HEK293 (cell line): ENCODE results near the gene SH3GL1.
A peak's percentile ranks its signal among the peaks of the same experiment; 100 is the strongest.

Source experiments
- BCL11B ChIP-seq: fragments of 450-650 bp; formaldehyde crosslinking; IDR thresholded peaks from 2 replicates; pipeline ENCODE4 v1.5.1; 2016; ENCODE audit warnings: low read depth, missing biosample characterization, missing genetic modification characterization
- HOXC10 ChIP-seq: sonication (generic); formaldehyde crosslinking; IDR thresholded peaks from 2 replicates; pipeline ENCODE4 v1.8.1; 2023; ENCODE audit warnings: mild to moderate bottlenecking, missing genetic modification reagents
- MYNN ChIP-seq: fragments of 450-650 bp; formaldehyde crosslinking; IDR thresholded peaks from 2 replicates; pipeline ENCODE4 v1.5.1; 2016; ENCODE audit warnings: missing biosample characterization, missing genetic modification characterization, borderline replicate concordance
- OVOL3 ChIP-seq: fragments of 450-650 bp; formaldehyde crosslinking; IDR thresholded peaks from 2 replicates; pipeline ENCODE4 v1.5.1; 2016; ENCODE audit warnings: missing biosample characterization, missing genetic modification characterization
- REPIN1 ChIP-seq: fragments of 450-650 bp; formaldehyde crosslinking; IDR thresholded peaks from 2 replicates; pipeline ENCODE4 v1.5.1; 2017; ENCODE audit warnings: missing biosample characterization, missing genetic modification characterization, low read depth
- SALL2 ChIP-seq: fragments of 450-650 bp; formaldehyde crosslinking; IDR thresholded peaks from 2 replicates; pipeline ENCODE4 v1.5.0; 2017; ENCODE audit warnings: missing biosample characterization, mild to moderate bottlenecking, missing genetic modification characterization, borderline replicate concordance
- SCRT2 ChIP-seq: fragments of 450-650 bp; formaldehyde crosslinking; IDR thresholded peaks from 2 replicates; pipeline ENCODE4 v1.5.1; 2016; ENCODE audit warnings: missing biosample characterization, missing genetic modification characterization
- SP3 ChIP-seq: fragments of 450-650 bp; formaldehyde crosslinking; IDR thresholded peaks from 2 replicates; pipeline ENCODE4 v1.5.1; 2016; ENCODE audit warnings: missing biosample characterization, missing genetic modification characterization
- SP7 ChIP-seq: fragments of 450-650 bp; formaldehyde crosslinking; IDR thresholded peaks from 2 replicates; pipeline ENCODE4 v1.5.1; 2016; ENCODE audit warnings: missing biosample characterization, missing genetic modification characterization
- TRIM28 ChIP-seq: IDR thresholded peaks from 2 replicates; pipeline ENCODE4 v1.6.1; 2011; ENCODE audit warnings: low read length, control low read depth, borderline replicate concordance
- WT1 ChIP-seq: fragments of 450-650 bp; formaldehyde crosslinking; IDR thresholded peaks from 2 replicates; pipeline ENCODE4 v1.5.1; 2016; ENCODE audit warnings: missing biosample characterization, missing genetic modification characterization
- ZBTB21 ChIP-seq: fragments of 450-650 bp; formaldehyde crosslinking; IDR thresholded peaks from 2 replicates; pipeline ENCODE4 v1.5.1; 2017; ENCODE audit warnings: missing biosample characterization, missing genetic modification characterization
- ZBTB48 ChIP-seq: fragments of 450-650 bp; formaldehyde crosslinking; IDR thresholded peaks from 2 replicates; pipeline ENCODE4 v1.5.1; 2016; ENCODE audit warnings: missing biosample characterization, missing genetic modification characterization
- ZBTB7A ChIP-seq: fragments of 450-650 bp; formaldehyde crosslinking; IDR thresholded peaks from 2 replicates; pipeline ENCODE4 v1.5.1; 2016; ENCODE audit warnings: low read depth, missing biosample characterization, missing genetic modification characterization
- ZFHX2 ChIP-seq: fragments of 450-650 bp; formaldehyde crosslinking; conservative IDR thresholded peaks from 2 replicates; pipeline ENCODE4 v1.5.1; 2016; ENCODE audit warnings: missing biosample characterization, missing genetic modification characterization
- ZNF138 ChIP-seq: fragments of 450-650 bp; formaldehyde crosslinking; IDR thresholded peaks from 2 replicates; pipeline ENCODE4 v1.5.1; 2016; ENCODE audit warnings: missing biosample characterization, missing genetic modification characterization, borderline replicate concordance
- ZNF16 ChIP-seq: fragments of 450-650 bp; formaldehyde crosslinking; IDR thresholded peaks from 2 replicates; pipeline ENCODE4 v1.5.1; 2016; ENCODE audit warnings: low read depth, missing biosample characterization, missing genetic modification characterization
- ZNF174 ChIP-seq: fragments of 450-650 bp; formaldehyde crosslinking; IDR thresholded peaks from 2 replicates; pipeline ENCODE4 v1.5.0; 2017; ENCODE audit warnings: missing biosample characterization, mild to moderate bottlenecking, missing genetic modification characterization
- ZNF175 ChIP-seq: fragments of 450-650 bp; formaldehyde crosslinking; IDR thresholded peaks from 2 replicates; pipeline ENCODE4 v1.5.1; 2016; ENCODE audit warnings: missing biosample characterization, missing genetic modification characterization
- ZNF184 ChIP-seq: fragments of 450-650 bp; IDR thresholded peaks from 2 replicates; pipeline ENCODE4 v1.5.1; 2018; ENCODE audit warnings: missing biosample characterization, mild to moderate bottlenecking, missing genetic modification characterization
- ZNF239 ChIP-seq: fragments of 450-650 bp; formaldehyde crosslinking; IDR thresholded peaks from 2 replicates; pipeline ENCODE4 v1.5.1; 2016; ENCODE audit warnings: missing biosample characterization, missing genetic modification characterization
- ZNF311 ChIP-seq: fragments of 450-650 bp; formaldehyde crosslinking; IDR thresholded peaks from 2 replicates; pipeline ENCODE4 v1.5.1; 2017; ENCODE audit warnings: missing biosample characterization, missing genetic modification characterization, borderline replicate concordance
- ZNF341 ChIP-seq: fragments of 450-650 bp; formaldehyde crosslinking; IDR thresholded peaks from 2 replicates; pipeline ENCODE4; 2016; ENCODE audit warnings: low read depth, missing biosample characterization, missing genetic modification characterization
- ZNF449 ChIP-seq: fragments of 450-650 bp; formaldehyde crosslinking; IDR thresholded peaks from 2 replicates; pipeline ENCODE4 v1.5.1; 2017; ENCODE audit warnings: missing biosample characterization, mild to moderate bottlenecking, missing genetic modification characterization, moderate library complexity
- ZNF514 ChIP-seq: fragments of 450-650 bp; formaldehyde crosslinking; IDR thresholded peaks from 2 replicates; pipeline ENCODE4 v1.5.1; 2016; ENCODE audit warnings: missing biosample characterization, missing genetic modification characterization
- ZNF521 ChIP-seq: fragments of 450-650 bp; formaldehyde crosslinking; IDR thresholded peaks from 2 replicates; pipeline ENCODE4 v1.5.1; 2017; ENCODE audit warnings: missing biosample characterization, mild to moderate bottlenecking, missing genetic modification characterization
- ZNF544 ChIP-seq: fragments of 450-650 bp; formaldehyde crosslinking; IDR thresholded peaks from 2 replicates; pipeline ENCODE4 v1.5.0; 2017; ENCODE audit warnings: missing biosample characterization, missing genetic modification characterization
- ZNF560 ChIP-seq: fragments of 450-650 bp; formaldehyde crosslinking; IDR thresholded peaks from 2 replicates; pipeline ENCODE4 v1.5.1; 2017; ENCODE audit warnings: missing biosample characterization, missing genetic modification characterization, borderline replicate concordance
- ZNF571 ChIP-seq: fragments of 450-650 bp; formaldehyde crosslinking; IDR thresholded peaks from 2 replicates; pipeline ENCODE4 v1.5.0; 2017; ENCODE audit warnings: missing biosample characterization, missing genetic modification characterization
- ZNF692 ChIP-seq: fragments of 450-650 bp; formaldehyde crosslinking; IDR thresholded peaks from 2 replicates; pipeline ENCODE4 v1.5.1; 2016; ENCODE audit warnings: missing biosample characterization, missing genetic modification characterization
- ZNF701 ChIP-seq: fragments of 450-650 bp; formaldehyde crosslinking; IDR thresholded peaks from 2 replicates; pipeline ENCODE4 v1.5.1; 2016; ENCODE audit warnings: missing biosample characterization, missing genetic modification characterization
- ZNF776 ChIP-seq: fragments of 450-650 bp; formaldehyde crosslinking; IDR thresholded peaks from 2 replicates; pipeline ENCODE4 v1.5.0; 2017; ENCODE audit warnings: missing biosample characterization, missing genetic modification characterization, borderline replicate concordance
- ZSCAN23 ChIP-seq: fragments of 450-650 bp; formaldehyde crosslinking; IDR thresholded peaks from 2 replicates; pipeline ENCODE4 v1.5.1; 2016; ENCODE audit warnings: missing biosample characterization, missing genetic modification characterization
- ZSCAN5A ChIP-seq: fragments of 450-650 bp; formaldehyde crosslinking; IDR thresholded peaks from 2 replicates; pipeline ENCODE4 v1.5.1; 2016; ENCODE audit warnings: missing biosample characterization, missing genetic modification characterization
- TF ChIP-seq, protein P1 (sequence below): fragments of 450-650 bp; formaldehyde crosslinking; IDR thresholded peaks from 2 replicates; pipeline ENCODE4 v1.5.1; 2017; ENCODE audit warnings: missing biosample characterization, missing genetic modification characterization
- TF ChIP-seq, protein P2 (sequence below): fragments of 450-650 bp; formaldehyde crosslinking; IDR thresholded peaks from 2 replicates; pipeline ENCODE4 v1.5.1; 2016; ENCODE audit warnings: missing biosample characterization, missing genetic modification characterization

The SH3GL1 gene

GRCh38 chr19:4334929-4335570, 65.3 kb downstream of the SH3GL1 start (continued):
- TF ChIP-seq ZNF311 (tag by site-specific recombination) (0 out of 2 replicates have a peak, but pooled peaks have one; percentile 63), BCL11B (tag by site-specific recombination) (no peak), ZBTB7A (tag by site-specific recombination) (0 out of 2 replicates have a peak, but pooled peaks have one; percentile 12), ZNF449 (tag by site-specific recombination) (no peak), ZNF692 (tag by site-specific recombination) (no peak), ZBTB48 (tag by site-specific recombination) (no peak), ZBTB21 (no peak), ZSCAN5A (tag by site-specific recombination) (no peak), ZFHX2 (peak; percentile 99), WT1 (tag by site-specific recombination) (no peak), ZNF701 (tag by site-specific recombination) (no peak), SP3 (tag by site-specific recombination) (no peak), ZNF560 (no peak), ZNF239 (tag by site-specific recombination) (no peak), OVOL3 (no peak), ZNF514 (tag by site-specific recombination) (no peak), SALL2 (0 out of 2 replicates have a peak, but pooled peaks have one; percentile 34), ZNF521 (tag by site-specific recombination) (0 out of 2 replicates have a peak, but pooled peaks have one; percentile 67), TRIM28 (no peak), SCRT2 (peak; percentile 25; the same call in 1 of the 2 replicates), ZNF138 (tag by site-specific recombination) (no peak), ZNF184 (no peak), SP7 (tag by site-specific recombination) (no peak), ZSCAN23 (tag by site-specific recombination) (no peak), ZNF175 (0 out of 2 replicates have a peak, but pooled peaks have one; percentile 13), HOXC10 (CRISPR knock-in tag) (no peak), REPIN1 (tag by site-specific recombination) (no peak), ZNF776 (tag by site-specific recombination) (no peak), ZNF16 (tag by site-specific recombination) (no peak), ZNF571 (tag by site-specific recombination) (no peak), ZNF174 (no peak), ZNF341 (no peak), MYNN (no peak), ZNF544 (tag by site-specific recombination) (no peak)
- TF ChIP-seq, protein P1, sequence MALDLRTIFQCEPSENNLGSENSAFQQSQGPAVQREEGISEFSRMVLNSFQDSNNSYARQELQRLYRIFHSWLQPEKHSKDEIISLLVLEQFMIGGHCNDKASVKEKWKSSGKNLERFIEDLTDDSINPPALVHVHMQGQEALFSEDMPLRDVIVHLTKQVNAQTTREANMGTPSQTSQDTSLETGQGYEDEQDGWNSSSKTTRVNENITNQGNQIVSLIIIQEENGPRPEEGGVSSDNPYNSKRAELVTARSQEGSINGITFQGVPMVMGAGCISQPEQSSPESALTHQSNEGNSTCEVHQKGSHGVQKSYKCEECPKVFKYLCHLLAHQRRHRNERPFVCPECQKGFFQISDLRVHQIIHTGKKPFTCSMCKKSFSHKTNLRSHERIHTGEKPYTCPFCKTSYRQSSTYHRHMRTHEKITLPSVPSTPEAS (tag by site-specific recombination), result no peak
- TF ChIP-seq, protein P2, sequence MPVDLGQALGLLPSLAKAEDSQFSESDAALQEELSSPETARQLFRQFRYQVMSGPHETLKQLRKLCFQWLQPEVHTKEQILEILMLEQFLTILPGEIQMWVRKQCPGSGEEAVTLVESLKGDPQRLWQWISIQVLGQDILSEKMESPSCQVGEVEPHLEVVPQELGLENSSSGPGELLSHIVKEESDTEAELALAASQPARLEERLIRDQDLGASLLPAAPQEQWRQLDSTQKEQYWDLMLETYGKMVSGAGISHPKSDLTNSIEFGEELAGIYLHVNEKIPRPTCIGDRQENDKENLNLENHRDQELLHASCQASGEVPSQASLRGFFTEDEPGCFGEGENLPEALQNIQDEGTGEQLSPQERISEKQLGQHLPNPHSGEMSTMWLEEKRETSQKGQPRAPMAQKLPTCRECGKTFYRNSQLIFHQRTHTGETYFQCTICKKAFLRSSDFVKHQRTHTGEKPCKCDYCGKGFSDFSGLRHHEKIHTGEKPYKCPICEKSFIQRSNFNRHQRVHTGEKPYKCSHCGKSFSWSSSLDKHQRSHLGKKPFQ (tag by site-specific recombination), result no peak
